Stimulated activated CD4-positive, alpha-beta T cell treated with anti-CD3 and anti-CD28 coated beads, Interleukin-4, amount 100 ng/mL, for 24 hours (primary cell): Measurements from ENCODE around the gene UBE2D3.
A peak's percentile ranks its signal among the peaks of the same experiment; 100 is the strongest.
"Not testable (repeated sequence)": the region's sequence is repeated elsewhere in the genome, so short reads cannot be mapped to it uniquely, and the experiment has no call there.

ENCODE experiments used
- DNase-seq: peaks from one replicate; pipeline ENCODE4 v3.0.0-alpha.2; 2020

Gene UBE2D3

DNA sequence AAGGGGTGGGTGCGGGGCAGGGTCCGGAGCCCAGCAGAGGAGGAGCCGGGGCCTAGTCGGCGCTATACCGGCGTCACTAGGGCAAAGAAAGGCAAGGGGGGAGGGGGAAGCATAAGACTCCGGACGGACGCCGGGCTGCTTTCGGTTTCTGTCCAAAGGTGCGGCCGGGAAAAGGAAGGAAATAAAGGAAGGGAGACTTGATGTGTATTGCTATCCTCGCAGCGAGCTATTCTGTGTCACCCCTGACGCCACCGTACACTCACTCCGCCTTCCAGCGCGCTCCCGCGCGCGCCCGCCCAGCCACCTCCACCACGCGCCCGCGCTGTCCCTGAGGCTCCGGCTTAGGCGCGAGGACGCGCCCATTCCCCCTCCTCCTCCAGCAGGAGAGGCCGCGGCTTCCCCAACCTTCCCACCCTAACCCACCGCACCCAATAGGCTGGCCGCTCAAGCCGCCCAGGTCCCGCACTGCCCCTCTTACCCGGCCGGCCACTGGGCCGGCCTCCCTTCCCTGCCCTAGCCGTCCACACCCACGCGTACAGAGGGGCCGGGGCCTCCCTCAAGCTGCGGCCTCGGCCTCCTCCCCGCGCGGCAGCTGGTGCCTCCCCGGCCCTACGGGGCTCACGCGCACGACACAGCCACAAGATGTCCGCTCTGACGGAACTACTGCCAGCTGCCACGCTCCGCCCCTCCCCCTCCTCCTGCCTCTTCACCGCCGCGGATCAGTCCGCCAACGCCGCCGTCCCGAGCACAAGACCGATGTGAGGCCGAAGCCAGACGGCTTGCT is at the start of gene UBE2D3:
TSS of gene UBE2D3 (minus strand) at position 662 of the 784 bp plus-strand sequence. CDS start 1,043 bp downstream, outside the sequence.
- DNase-seq = peak; percentile 96

DNA sequence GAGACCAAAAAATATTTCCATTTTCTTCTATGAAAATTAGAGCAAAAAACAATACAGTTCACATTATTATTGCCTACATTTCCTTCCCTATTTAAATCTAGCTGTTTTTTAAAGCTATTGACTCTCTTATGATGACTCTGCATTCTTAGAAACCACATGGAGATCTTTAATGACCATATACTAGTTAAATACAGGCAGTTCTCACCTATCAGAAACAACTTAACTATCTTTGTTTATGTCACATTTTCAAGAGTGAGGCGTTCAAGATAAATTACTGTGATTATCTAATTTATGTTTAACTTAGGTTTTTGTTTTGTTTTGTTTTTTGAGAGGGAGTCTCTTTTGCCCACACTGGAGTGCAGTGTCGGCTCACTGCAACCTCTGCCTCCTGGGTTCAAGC is 44.4 kb upstream of the UBE2D3 start:
- no peak for DNase-seq

DNA sequence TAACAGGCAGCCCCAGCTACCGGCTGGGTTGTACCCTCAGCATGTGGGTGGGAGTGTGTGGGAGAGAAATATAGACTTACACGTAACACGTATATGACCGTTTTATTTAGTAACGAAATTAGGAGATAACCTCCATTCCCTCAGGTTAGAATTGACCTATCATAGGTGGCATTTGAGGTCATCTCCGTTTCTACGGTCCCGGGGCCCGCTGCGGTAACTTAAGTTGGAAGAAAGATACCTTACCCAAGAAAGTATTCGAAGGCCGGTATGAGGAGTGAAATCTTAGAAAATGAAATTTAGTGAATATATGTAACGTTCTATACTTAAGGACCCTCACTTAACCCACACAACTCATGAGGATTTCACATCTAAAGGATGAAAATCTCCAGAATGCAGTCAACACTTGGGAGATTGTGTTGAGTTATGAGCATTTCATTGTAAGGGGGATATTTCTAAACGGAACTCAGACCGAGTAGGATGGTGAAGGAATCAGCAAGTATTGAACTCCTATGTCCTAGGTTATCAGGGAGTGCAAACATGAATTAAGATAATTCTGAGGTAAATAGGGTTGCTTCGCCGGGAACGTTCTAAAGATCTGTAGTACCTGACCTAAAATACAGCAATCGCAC is 42.3 kb upstream of the UBE2D3 start:
- peak; percentile 70 for DNase-seq

DNA sequence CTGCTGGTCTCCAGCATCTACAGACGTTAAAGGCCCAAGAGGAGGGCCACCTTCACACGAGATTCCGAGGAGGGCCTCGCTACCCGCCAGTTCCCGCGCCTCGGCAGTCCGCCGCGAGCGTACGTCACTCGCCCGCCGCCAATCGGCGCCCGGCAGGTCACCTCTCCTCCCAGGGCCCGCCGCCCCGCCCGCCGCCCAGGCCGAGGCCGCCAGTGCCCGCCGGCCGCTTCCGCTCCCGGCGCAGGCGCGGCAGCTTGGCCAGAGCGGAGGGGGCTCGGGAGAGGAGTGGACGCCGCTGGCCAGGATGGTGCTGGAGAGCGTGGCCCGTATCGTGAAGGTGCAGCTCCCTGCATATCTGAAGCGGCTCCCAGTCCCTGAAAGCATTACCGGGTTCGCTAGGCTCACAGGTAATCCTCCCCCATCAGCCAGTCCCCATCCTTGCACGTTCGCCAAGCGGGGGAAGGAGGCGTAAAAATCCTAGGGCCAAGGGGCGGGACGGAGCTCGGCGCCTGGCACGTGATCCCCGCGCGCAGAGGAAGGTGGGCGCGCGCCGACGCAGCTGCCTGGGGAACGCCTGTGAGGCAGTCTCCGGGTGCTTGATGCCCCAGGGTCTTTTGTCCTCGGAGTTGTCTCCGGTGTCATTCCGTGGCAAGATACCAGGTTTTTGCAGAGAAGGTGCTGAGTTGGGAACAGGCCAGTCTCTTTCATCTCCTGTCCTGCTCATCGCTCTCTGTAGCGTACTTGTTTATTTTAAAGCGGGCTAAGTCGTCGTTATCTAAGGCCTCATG is 41.6 kb upstream of the UBE2D3 start, which contains the start of gene CISD2:
TSS of gene CISD2 (plus strand) at position 212 of the 788 bp plus-strand sequence. CDS start at position 305, 93 bp downstream.
- peak; percentile 91 for DNase-seq

DNA sequence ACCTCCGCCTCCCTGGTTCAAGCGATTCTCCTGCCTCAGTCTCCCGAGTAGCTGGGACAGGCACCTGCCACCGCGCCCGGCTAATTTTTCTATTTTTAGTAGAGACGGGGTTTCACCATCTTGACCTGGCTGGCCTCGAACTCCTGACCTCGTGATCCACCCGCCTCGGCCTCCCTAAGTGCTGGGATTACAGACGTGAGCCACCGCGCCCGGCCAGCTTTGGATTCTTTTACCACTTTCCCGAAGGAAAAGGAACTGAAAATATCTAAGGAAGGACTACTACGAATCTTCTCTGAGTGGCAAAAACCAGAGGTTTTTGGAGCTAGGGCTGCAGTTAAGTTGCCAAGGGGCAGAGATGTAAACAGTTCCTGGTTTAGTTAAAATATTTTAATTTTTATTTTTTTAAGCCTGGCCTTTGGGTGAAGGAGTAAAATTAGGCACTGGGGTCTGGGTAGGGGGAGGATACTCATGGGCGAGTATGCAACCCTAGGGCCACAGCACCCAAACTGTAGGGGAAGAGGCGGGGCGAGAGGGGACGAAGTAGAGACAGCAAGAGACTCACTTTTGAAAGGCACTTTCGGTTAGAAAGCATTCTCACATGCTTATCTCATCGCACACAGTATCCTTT is 40.9 kb upstream of the UBE2D3 start:
- DNase-seq = peak; percentile 19

DNA sequence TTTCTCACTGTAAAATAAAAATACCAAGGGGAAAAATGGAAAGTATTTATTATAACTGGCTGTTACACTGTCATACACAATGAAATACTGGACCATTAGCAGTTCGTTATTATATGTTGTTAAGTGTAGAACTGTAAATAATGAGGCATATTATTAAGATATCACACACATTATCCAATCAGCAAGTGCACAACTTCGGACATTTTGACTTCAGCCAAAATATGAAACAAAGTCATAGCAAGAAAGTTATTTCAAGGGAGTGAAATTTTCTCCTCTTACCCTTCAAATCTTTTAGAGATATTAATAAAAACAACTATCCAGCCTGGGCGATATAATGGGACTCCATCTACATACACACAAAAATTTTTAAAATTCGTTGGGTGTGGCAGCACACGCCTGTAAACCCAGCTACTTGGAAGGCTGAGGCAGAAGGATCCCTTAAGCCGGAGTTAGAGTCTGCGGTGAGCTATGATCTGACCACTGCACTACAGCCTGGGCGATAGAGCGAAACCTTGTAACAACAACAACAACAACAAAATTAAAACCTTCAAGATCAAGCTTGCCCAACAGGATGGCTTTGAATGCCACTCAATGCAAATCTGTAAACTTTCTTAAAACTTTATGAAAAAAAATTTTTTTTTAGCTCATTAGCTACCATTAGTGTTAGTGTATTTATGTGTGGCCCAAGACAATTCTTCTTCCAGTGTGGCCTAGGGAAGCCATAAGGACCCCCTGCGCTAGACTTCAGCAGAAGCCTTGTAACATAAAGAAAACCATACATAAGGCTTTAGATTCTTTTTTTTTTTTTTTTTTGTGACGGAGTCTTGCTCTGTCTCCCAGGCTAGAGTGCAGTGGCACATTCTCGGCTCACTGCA is 40.2 kb upstream of the UBE2D3 start:
- DNase-seq = no peak

DNA sequence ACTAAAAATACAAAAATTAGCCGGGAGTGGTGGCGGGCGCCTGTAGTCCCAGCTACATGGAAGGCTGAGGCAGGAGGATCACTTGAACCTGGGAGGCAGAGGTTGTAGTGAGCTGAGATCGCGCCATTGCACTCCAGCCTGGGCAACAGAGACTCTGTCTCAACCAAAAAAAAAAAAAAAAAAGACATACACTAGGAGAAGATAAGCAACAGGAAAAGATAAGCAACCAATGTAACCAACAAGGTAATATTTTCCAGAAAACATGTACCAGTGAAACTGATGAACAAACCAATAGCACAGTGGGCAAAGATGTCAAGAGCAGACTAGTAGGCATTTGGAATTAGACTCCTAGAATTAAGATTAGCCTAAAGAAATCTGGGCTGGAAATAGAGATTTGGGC is 38.0 kb upstream of the UBE2D3 start:
- DNase-seq = not testable (repeated sequence)

DNA sequence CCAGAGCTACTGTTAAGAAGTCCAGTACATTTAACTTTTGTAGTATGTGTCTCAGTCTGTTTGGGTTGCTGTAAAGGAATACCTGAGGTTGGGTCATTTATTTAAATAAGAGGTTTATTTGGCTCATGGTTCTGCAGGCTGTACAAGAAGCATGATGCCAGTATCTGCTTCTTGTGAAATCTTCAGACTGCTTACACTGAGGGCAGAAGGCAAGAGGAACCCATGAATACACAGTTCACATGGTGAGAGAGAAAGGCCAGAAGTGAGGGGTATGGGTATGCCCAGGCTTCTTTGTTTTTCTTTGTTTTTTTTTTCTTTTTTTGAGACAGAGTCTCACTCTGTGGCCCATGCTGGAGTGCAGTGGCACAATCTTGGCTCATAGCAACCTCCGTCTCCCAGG is 35.4 kb upstream of the UBE2D3 start:
- DNase-seq = no peak

DNA sequence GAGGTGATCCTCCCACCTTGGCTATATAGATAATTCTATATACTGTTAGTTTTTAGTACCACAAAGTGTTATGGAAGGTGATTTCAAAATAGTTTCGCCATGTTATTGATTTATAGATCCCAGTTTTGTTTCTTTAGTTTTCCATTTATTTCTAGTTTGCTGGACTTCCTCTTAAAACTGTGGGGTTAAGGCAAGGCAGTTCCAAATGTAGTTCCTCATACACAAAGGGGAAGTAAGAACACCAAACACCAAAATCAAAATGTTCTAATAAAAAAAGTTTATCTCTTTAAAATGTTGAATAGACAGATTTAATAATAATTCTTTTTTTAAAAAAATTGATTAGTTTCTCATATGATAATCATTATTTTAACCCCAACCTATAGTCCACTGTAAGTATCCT is 34.7 kb upstream of the UBE2D3 start:
- no peak for DNase-seq

DNA sequence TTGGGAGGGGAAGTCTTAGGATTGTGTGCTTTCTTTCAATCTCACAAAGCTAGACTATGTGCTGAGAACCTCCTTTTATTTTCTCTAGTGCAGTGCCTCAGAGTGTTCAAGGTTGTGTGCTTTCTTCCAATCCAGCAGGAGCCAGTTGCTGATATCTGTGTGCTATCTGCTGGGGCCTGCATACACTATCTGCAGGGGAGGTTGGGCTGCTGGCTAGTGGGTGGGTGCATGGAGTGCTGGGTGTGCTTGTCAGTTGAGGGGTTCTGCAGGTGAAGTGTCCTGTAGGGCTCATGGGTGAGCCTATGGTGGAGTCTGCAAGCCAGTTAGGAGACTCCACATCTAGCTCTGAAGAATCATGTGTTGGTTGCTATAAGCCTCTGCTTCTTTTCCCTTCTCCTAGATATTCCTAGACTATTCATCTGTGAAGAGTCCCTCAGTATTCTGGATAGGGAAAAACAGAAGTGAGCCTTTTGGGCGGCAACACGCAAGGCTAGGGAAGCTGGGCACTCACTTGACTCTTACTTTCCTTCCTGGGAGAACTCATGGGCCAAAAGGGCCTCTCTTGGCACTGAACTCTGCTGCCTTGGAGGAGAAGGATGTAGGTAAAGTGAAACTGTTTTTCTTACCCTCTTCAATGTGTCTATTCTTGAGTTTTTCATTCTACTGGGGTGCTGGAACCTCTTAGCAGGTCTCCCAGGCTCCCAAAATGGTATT is 33.4 kb upstream of the UBE2D3 start:
- DNase-seq = no peak

DNA sequence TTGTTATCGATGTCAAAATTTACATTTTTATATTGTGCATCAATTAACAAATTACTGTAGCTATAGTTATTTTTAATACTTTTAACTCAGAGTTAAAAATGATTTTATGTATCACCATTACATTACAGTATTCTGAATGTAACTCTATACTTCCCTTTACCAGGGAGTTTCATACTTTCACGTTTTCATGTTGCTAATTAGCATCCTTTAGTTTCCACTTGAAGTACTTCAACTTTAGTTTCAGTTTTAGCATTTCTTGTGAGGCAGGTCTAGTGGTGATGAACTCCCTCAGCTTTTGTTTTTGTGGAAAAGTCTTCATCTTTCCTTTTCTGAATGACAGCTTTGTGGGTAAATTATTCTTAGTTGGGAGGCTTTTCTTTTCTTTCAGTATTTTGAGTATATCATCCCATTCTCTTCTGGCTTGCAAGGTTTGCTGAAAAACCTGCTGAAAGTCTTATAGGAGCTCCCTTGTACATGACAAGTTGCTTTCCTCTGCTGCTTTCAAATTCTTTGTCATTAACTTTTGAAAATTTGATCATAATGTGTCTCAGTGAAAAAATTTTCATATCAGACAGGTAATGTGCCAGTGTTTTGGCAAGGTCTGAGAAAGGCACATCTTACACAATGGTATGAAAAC is 31.6 kb upstream of the UBE2D3 start:
- no peak for DNase-seq

DNA sequence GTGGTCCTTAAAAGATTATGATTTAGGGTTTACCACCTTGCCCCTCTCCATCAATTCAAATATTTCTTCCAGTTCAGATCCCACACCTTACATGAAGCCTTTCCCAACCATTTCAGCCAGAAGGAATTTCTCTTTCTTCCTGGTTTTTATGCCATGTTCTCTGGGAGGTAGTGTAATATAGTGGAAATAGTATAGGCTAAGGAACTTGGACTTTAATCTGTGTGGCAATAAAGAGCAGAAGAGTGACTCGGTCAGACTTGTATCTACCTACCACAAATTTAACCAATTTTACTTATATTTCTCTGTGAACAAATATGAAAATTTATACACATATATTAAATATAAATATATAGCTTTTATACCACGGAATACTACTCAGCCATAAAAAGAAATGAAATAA is 23.0 kb upstream of the UBE2D3 start:
- DNase-seq = no peak

DNA sequence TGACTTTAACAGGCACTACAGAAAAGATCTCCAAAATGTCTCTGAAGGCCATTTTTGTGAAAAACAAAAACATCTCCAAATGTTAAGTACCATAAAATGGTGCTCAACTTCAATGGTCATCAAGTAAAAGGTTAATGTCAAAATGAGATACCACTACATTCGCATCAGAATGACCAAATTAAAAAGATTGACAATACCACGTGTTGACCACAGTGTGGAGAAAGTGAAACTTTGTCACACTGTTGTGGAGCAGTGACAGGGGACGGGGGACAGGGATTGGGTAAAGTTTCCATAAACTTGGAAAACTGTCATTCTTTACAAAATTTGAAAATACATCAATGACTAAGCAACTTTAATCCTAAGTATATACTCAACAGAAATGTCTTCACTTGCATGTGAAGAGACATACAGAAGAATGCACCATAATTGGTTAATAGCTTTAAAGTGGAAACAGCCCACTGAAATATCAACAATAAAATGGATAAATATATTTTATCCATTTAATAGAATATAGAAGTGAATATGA is 22.3 kb upstream of the UBE2D3 start:
- no peak for DNase-seq

DNA sequence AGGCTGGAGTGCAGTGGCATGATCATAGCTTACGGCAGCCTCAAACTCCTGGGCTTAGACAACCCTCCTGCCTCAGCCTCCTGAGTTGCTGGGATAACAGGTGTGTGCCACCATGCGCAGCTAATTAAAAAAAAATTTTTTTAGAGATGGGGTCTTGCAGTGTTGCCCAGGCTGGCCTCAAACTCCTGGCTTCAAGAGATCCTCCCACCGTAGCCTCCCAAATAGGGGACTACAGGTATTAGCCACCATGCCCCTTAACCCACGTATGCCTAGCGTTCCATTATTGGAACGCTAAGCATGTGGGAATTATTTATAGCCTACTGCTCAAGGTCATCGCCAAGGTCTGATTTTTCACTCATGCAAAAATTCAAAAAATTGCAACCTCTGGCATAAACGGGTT is 20.3 kb upstream of the UBE2D3 start:
- no peak for DNase-seq

DNA sequence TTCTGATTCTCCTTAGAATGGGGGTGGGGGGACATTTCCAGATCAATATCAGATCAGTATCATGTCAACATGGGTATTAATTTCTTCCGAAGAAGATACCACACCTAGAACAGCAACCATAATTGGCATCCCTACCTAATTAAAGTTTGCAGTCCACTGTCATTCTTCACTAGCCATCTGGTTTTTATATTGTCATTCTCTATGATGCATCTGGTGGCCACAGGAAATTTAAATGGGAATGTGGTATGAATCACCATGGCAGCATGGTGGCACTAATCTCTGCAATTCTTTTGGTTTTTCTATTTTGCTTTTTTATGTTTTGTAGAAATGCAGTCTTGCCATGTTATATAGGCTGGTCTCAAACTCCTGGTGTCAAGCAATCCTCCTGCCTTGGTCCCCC is 16.6 kb upstream of the UBE2D3 start:
- DNase-seq = no peak

DNA sequence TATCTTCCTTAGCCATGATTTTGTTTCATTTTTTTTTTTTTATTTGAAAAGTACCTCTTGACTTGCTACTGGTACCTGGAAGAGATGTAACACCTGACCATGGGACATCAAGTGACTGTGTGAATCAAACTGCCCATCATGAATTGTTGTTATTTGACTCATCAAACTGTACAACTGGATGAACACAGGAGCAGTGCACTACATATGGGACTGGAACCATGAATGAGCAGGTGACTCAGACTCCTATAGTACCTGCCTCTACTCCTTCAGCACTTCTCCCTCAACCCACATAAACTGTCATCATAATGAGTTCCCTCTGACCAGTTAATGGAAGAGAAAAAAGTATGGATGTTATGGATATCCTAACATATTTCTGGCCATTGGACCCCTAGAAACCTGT is 15.9 kb upstream of the UBE2D3 start:
- no peak for DNase-seq

DNA sequence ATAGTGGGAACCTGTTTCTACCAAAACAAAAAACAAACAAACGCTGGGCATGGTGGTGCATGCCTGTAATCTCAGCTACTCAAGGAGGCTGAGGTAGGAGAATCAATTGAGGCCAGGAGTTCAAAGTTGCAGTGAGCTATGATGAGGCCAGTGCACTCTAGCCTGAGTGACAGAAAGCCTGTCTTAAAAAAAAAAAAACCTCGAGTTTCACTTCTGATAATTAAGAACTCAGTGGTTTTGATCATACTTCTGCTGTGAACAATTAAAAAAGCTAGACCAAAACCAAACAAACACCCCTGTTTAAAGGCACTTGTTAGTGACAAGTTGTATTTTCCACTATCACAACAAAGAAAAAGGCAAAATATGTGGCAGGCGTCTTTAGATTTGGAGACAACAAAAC is 15.0 kb upstream of the UBE2D3 start:
- DNase-seq = no peak

DNA sequence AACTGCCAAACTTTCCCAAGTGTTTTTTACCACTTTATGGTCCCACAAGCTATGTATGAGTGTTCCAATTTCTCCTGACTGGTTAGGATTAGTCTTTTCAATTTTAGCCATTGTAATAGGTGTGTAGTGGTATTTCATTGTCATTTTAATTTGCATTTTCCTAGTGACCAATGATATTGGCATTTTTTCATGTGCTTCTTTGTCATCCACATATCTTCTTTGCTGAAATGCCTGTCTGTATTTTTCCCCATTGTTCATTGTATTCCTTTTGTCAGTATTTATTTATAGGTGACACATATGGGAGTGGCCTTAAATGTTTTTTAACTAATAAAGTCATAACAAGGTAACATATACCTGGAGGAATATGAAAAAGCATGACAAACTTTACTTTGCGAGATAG is 9.2 kb upstream of the UBE2D3 start:
- no peak for DNase-seq

DNA sequence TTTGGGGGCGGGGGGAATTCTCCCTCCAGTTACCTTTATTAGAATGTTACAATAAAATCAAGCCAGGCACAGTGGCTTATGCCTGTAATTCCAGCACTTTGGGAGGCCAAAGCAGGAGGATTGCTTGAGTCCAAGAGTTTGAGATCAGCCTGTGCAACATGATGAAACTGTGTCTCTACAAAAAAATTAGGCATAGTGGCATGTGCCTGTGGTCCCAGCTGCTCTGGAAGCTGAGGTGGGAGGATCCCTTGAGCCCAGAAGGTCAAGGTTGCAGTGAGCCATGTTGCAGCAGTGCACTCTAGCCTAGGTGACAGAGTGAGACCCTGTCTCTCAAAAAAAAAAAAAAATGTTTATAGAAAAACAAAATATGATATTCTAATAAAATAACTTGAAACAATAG is 5.3 kb upstream of the UBE2D3 start:
- no peak for DNase-seq

DNA sequence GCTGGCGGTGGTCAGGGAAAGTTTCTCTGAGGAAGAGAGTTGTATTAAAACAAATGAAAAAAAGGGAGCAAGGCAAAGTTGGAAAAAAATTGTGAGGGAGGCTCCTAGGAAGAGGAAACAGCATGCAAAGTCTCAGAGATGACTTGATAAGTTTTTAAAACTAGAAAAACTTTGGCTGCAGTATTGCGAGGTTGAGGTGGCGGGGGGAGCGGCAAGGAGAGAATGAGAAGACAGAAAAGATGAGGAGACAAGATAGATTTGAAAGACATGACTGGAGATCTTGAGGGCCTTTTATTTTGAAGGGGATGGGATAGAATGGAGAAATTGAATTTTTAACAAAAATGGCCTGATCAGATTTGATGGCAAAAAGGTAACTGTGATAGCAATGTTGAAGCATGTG is 4.8 kb upstream of the UBE2D3 start:
- no peak for DNase-seq

DNA sequence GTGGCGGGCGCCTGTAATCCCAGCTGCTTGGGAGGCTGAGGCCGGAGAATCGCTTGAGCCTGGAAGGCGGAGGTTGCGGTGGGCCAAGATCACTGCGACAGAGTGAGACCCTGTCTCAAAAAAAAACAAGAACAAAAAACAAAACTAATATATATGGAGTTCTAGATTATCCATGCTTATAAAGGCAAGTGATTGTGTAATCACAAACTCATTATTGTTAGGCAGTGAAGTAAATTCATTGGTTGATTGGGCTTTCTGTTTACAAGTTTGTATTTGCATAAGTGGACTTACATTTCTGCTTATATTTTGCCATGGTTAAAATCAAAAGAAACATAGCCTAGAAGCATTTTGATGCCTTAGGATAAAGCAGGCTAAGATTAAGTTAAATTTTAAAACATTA is 2.5 kb upstream of the UBE2D3 start:
- no peak for DNase-seq
